IMR-90 (cell line): ENCODE data around the gene MYH10. TPM values are rescaled to one million over a fixed set of nuclear protein-coding genes. Genes with fewer than 3 reads are reported as not detected.

Source experiments
- ATAC-seq: fragments of 200-7000 bp; cut with Tn5 transposase; 2 replicates; pipeline ENCODE4 v1.9.1; 2020; ENCODE audit warnings: low read depth, mild to moderate bottlenecking, moderate library complexity
- BruUV-seq: library from RNA; stranded (reverse); fragments of 400-500 nt; replicated peaks from 2 replicates; lab custom pipeline; 2021; lab: Mats Ljungman, UMichigan
- CTCF ChIA-PET: fragments of 300-600 bp; formaldehyde crosslinking; extraction: SDS; loops from one replicate; lab custom pipeline; 2021; ENCODE audit warnings: antibody characterized with exemption; lab: Yijun Ruan, JAX
- POLR2A ChIA-PET: fragments of 300-600 bp; sonication (Branson Sonifier 250); formaldehyde crosslinking; loops from one replicate; lab custom pipeline; 2022; ENCODE audit warnings: antibody characterized with exemption; ENCODE audit not compliant: unreplicated experiment; lab: Charles Lee
- DNase-seq: peaks from one replicate; pipeline ENCODE4 v3.0.0; 2013
- H2AFZ ChIP-seq: replicated peaks from 2 replicates; pipeline ENCODE3; 2013; ENCODE audit warnings: low read length, mild to moderate bottlenecking; ENCODE audit not compliant: poor library complexity
- H2AK5ac ChIP-seq: 2 replicates; pipeline ENCODE4 v1.6.1; 2013; ENCODE audit warnings: low read depth, low read length, inconsistent platforms
- H2AK9ac ChIP-seq: replicated peaks from 2 replicates; pipeline ENCODE3; 2013; ENCODE audit warnings: mild to moderate bottlenecking, low read depth, low read length, moderate library complexity; ENCODE audit not compliant: poor library complexity
- H2BK120ac ChIP-seq: 2 replicates; pipeline ENCODE4 v1.6.1; 2013; ENCODE audit warnings: low read depth, low read length, inconsistent platforms
- H2BK15ac ChIP-seq: 3 replicates; pipeline ENCODE4 v1.6.1; 2013; ENCODE audit warnings: low read depth, low read length, inconsistent platforms
- H2BK20ac ChIP-seq: 2 replicates; pipeline ENCODE4 v1.6.1; 2013; ENCODE audit warnings: low read depth, mild to moderate bottlenecking, inconsistent platforms, low read length, moderate library complexity
- H2BK5ac ChIP-seq: 2 replicates; pipeline ENCODE4 v1.6.1; 2013; ENCODE audit warnings: mild to moderate bottlenecking, low read depth, low read length, inconsistent platforms; ENCODE audit not compliant: poor library complexity, severe bottlenecking
- H3K14ac ChIP-seq: replicated peaks from 2 replicates; pipeline ENCODE4 v1.6.1; 2013; ENCODE audit warnings: low read depth, low read length, inconsistent platforms
- H3K18ac ChIP-seq: 2 replicates; pipeline ENCODE4 v1.6.1; 2013; ENCODE audit warnings: low read depth, low read length, control low read depth
- H3K23ac ChIP-seq: 2 replicates; pipeline ENCODE4 v1.6.1; 2013; ENCODE audit warnings: low read depth, low read length, inconsistent platforms
- H3K27ac ChIP-seq: 2 replicates; pipeline ENCODE4 v1.5.1; 2013; ENCODE audit warnings: mild to moderate bottlenecking, control low read depth, low read length; ENCODE audit not compliant: insufficient read depth
- H3K27me3 ChIP-seq: 2 replicates; pipeline ENCODE4 v1.6.1; 2013; ENCODE audit warnings: low read length; ENCODE audit not compliant: control insufficient read depth, insufficient read depth
- H3K36me3 ChIP-seq: 2 replicates; pipeline ENCODE4 v1.6.1; 2013; ENCODE audit warnings: low read length, mixed read lengths; ENCODE audit not compliant: control insufficient read depth, insufficient read depth
- H3K4ac ChIP-seq: 2 replicates; pipeline ENCODE4 v1.6.1; 2013; ENCODE audit warnings: low read depth, low read length, inconsistent platforms
- H3K4me1 ChIP-seq: 2 replicates; pipeline ENCODE4 v1.6.1; 2013; ENCODE audit warnings: low read length, mixed read lengths; ENCODE audit not compliant: control insufficient read depth, insufficient read depth
- H3K4me2 ChIP-seq: 2 replicates; pipeline ENCODE4 v1.6.1; 2013; ENCODE audit warnings: low read depth, mild to moderate bottlenecking, control low read depth, low read length, moderate library complexity
- H3K4me3 ChIP-seq: 2 replicates; pipeline ENCODE4 v1.5.1; 2013; ENCODE audit warnings: low read depth, mild to moderate bottlenecking, control low read depth, low read length, moderate library complexity; ENCODE audit not compliant: insufficient read depth
- H3K56ac ChIP-seq: 2 replicates; pipeline ENCODE4 v1.6.1; 2013; ENCODE audit warnings: low read length, inconsistent platforms; ENCODE audit not compliant: insufficient read depth; ENCODE audit errors: extremely low read depth
- H3K79me1 ChIP-seq, 2 experiments: 2 replicates each; pipeline ENCODE4 v1.6.1; 2013; ENCODE audit warnings: low read length in 2 of 2, inconsistent platforms in 1 of 2, low read depth in 1 of 2
- H3K9ac ChIP-seq: 2 replicates; pipeline ENCODE4 v1.6.1; 2013; ENCODE audit warnings: low read depth, low read length, control low read depth
- H3K9me1 ChIP-seq: 2 replicates; pipeline ENCODE4 v1.6.1; 2013; ENCODE audit warnings: low read length, inconsistent platforms; ENCODE audit not compliant: insufficient read depth
- H3K9me3 ChIP-seq: 2 replicates; pipeline ENCODE4 v1.6.1; 2013; ENCODE audit warnings: low read length; ENCODE audit not compliant: control insufficient read depth, insufficient read depth
- H4K20me1 ChIP-seq: 2 replicates; pipeline ENCODE4 v1.6.1; 2013; ENCODE audit warnings: low read length, inconsistent platforms; ENCODE audit not compliant: insufficient read depth
- H4K5ac ChIP-seq: 2 replicates; pipeline ENCODE4 v1.6.1; 2013; ENCODE audit warnings: mild to moderate bottlenecking, low read depth, low read length, control low read depth
- H4K8ac ChIP-seq, 2 experiments: 2 replicates each; pipeline ENCODE4 v1.6.1; 2013; ENCODE audit warnings: low read depth in 2 of 2, low read length in 2 of 2, control low read depth in 1 of 2, inconsistent platforms in 1 of 2
- H4K91ac ChIP-seq: 2 replicates; pipeline ENCODE4 v1.6.1; 2013; ENCODE audit warnings: low read depth, low read length, inconsistent platforms; ENCODE audit not compliant: insufficient read depth
- CEBPB ChIP-seq: IDR thresholded peaks from 2 replicates; pipeline ENCODE4 v1.6.1; 2012; ENCODE audit warnings: low read depth, low read length, improper control_type of control experiment
- MAFK ChIP-seq: IDR thresholded peaks from 2 replicates; pipeline ENCODE4 v1.6.1; 2012; ENCODE audit warnings: low read depth, low read length, improper control_type of control experiment
- POLR2A ChIP-seq: IDR thresholded peaks from 2 replicates; pipeline ENCODE4 v1.6.1; 2012; ENCODE audit warnings: mild to moderate bottlenecking, low read depth, low read length
- WGBS, 2 experiments: methylation state at CpG; one replicate each; pipeline versions ENCODE4 v1.1.5 to v1.1.7; 2013; ENCODE audit warnings: missing lambda C conversion rate in 2 of 2; ENCODE audit not compliant: insufficient read length in 1 of 2; ENCODE audit errors: extremely low coverage in 2 of 2; 5-methylcytosine and 5-hydroxymethylcytosine counted together
- dilution Hi-C: fragments of 300-500 bp; cut with HindIII; formaldehyde crosslinking; loops from one replicate; pipeline ENCODE4 v1.14.3; 2018; ENCODE audit warnings: low sequenced_read_pairs; ENCODE audit not compliant: unreplicated experiment
- in situ Hi-C: fragments of 300-500 bp; cut with MboI; formaldehyde crosslinking; loops from 3 replicates; pipeline ENCODE4 v1.14.3; 2019; ENCODE audit warnings: low sequenced_read_pairs, inconsistent platforms, mixed read lengths
- intact Hi-C: fragments of 100-400 bp; cut with micrococcal nuclease; formaldehyde crosslinking; loops from 2 replicates; pipeline ENCODE4 v1.10.0; 2022
- polyA plus RNA-seq, 3 experiments: library from polyadenylated mRNA; depleted of rRNA; stranded (reverse); fragments of >200 nt; gene quantifications; 2 replicates each; pipeline ENCODE4 v1.2.3, GENCODE V29; 2012; ENCODE audit warnings: low replicate concordance in 1 of 3
- total RNA-seq: library from RNA; depleted of rRNA; stranded (reverse); fragments of >200 nt; gene quantifications from 2 replicates; pipeline ENCODE4 v1.2.3, GENCODE V29; 2012

MYH10 gene
- total and polyA plus RNA-seq, 2 of the 4 experiments (the other 2 are of a cell fraction) = 71.2 to 95.2 TPM

GRCh38 chr17:8662973-8663372, 32.4 kb upstream of the MYH10 start:
- dilution Hi-C loops = no loop called here

More at GRCh38 chr17:8662973-8663372, 32.4 kb upstream of the MYH10 start:
- H3K4me1 ChIP-seq = no peaks in the 10 kb centered on the region
- no peak for DNase-seq
- no peak overlapping the region for H3K14ac ChIP-seq
- 0 out of 2 replicates have a peak, but pooled peaks cover 3% of the 10 kb centered on the region for H3K9me3 ChIP-seq
- H4K91ac ChIP-seq = no peak overlapping the region
- BruUV-seq = no TSS peak
- in situ Hi-C loops = no loop called here
- no peak overlapping the region for H3K23ac ChIP-seq
- no peak for ATAC-seq
- H2AK5ac ChIP-seq = no peak overlapping the region
- no peak overlapping the region for H2AFZ ChIP-seq
- H4K5ac ChIP-seq = no peak overlapping the region
- CTCF ChIA-PET = no interaction called here
- no peak overlapping the region for H3K56ac ChIP-seq
- H3K27ac ChIP-seq = no peak overlapping the region
- no peak overlapping the region for H3K4me3 ChIP-seq
- POLR2A ChIA-PET = no interaction called here
- no peaks in the 10 kb centered on the region for H3K36me3 ChIP-seq
- H3K9ac ChIP-seq = no peak overlapping the region
- H4K20me1 ChIP-seq = no peaks in the 10 kb centered on the region
- H2BK15ac ChIP-seq = no peak overlapping the region
- no peak overlapping the region for H3K18ac ChIP-seq
- H3K27me3 ChIP-seq = peaks cover 10% of the 10 kb centered on the region
- no peak overlapping the region for H3K4ac ChIP-seq
- H4K8ac ChIP-seq = no peak overlapping the region
- no peak for TF ChIP-seq CEBPB
- no peak for TF ChIP-seq POLR2A
- no peak for TF ChIP-seq MAFK
- no peak overlapping the region for H3K4me2 ChIP-seq
- WGBS, 2 experiments = 68% methylated on average over 4 of the region's 5 CpGs; no CpG with 5 or more reads in 1 of the 2 experiments
- no peak overlapping the region for H2BK20ac ChIP-seq
- H3K79me1 ChIP-seq = no peaks in the 10 kb centered on the region
- intact Hi-C loops = no loop called here
- no peak overlapping the region for H2BK120ac ChIP-seq
- no peaks in the 10 kb centered on the region for H3K9me1 ChIP-seq
- no peak overlapping the region for H2AK9ac ChIP-seq
- no peak overlapping the region for H2BK5ac ChIP-seq
